ENCODE measurements around the gene RABL6. TPM values are rescaled to one million over a fixed set of nuclear protein-coding genes. Genes with fewer than 3 reads are reported as not detected.

The RABL6 gene
- total RNA-seq, 3 donors from 2014 or later: 38.2 to 51.5 (median 41.3) TPM

DNA sequence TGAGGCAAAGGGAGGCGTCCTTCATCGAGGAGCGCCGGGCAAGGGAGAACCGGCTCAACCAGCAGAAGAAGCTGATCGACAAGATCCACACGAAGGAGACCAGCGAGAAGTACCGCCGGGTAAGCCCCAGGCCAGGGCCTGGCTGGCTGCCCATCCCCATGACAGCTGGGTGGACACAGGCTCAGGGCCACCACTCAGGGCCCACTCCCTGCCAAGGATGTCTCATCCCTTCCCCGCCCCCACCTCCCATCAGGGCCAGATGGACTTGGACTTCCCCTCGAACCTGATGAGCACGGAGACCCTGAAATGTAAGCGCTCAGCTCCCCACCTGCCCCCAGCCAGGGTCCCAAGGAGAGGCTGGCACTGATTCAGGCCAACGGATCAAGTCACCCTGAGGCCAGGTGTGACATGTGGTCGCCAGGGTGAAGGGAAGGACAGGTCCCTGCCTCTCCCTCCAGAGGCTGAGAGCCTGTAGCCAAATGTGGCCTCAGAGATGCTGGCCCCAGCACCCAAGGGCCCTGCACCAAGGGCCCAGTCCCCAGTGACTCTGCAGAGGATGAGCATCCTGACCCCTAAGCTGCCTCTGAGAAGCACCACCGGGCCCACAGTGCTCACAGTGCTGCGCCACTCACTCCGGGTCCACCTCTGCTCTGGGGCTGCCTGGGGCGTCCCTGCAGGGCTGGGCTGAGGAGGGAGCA, 3.1 kb upstream of the RABL6 start:
- Histone ChIP-seq H3K4me3 (no peak overlapping the region), H3K36me3 (no peaks in the 10 kb centered on the region), H3K27ac (peak overlapping the region; percentile 48 to 52), H3K9me3 (no peaks in the 10 kb centered on the region), H3K4me1 (peaks cover 7 to 29% of the 10 kb centered on the region in 2 donors), H3K27me3 (no peaks in the 10 kb centered on the region)
- TF ChIP-seq POLR2A (IDR thresholded peaks at IDR 0.05) (no peak), POLR2AphosphoS5 (IDR thresholded peaks at IDR 0.05) (peak in 1 of 3 donors; percentile 17)
- TF ChIP-seq, protein P1, sequence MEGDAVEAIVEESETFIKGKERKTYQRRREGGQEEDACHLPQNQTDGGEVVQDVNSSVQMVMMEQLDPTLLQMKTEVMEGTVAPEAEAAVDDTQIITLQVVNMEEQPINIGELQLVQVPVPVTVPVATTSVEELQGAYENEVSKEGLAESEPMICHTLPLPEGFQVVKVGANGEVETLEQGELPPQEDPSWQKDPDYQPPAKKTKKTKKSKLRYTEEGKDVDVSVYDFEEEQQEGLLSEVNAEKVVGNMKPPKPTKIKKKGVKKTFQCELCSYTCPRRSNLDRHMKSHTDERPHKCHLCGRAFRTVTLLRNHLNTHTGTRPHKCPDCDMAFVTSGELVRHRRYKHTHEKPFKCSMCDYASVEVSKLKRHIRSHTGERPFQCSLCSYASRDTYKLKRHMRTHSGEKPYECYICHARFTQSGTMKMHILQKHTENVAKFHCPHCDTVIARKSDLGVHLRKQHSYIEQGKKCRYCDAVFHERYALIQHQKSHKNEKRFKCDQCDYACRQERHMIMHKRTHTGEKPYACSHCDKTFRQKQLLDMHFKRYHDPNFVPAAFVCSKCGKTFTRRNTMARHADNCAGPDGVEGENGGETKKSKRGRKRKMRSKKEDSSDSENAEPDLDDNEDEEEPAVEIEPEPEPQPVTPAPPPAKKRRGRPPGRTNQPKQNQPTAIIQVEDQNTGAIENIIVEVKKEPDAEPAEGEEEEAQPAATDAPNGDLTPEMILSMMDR (IDR thresholded peaks at IDR 0.05): no peak
- peak; percentile 60 to 90 for DNase-seq (ENCODE audit: low spot score in 2 of 2)
- intact Hi-C loops (cut with DNase I; ENCODE audit: low total_unique reads): loop anchor here (5.0 kb wide), 1 partner anchor 278 kb away; no protein-coding TSS in a partner anchor

DNA sequence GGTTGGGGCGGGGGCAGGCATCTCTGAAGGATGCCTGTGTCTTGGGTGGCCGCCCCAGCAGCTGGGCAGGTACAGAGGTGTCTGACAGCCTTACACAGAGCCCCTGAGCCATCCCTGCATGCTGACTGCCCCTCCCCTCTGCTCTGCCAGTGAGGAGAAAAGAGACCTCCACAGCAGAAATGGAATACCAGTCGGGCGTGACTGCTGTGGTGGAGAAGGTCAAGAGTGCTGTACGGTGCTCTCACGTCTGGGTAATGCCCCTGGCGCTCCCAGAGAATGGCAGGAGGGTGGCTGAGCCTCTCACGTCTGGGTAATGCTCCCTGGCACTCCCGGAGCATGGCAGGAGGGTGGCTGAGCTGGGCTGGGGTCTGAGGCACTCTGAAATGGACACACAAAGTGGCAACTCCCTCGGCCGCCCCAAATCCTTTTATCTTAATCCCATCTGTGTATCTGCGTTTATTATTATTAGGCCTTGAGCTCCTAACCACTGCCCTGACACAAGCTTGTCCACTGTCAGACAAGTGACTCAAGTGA, 2.5 kb upstream of the RABL6 start:
- Histone ChIP-seq H3K27ac (no peak overlapping the region), H3K4me3 (no peak overlapping the region), H3K4me1 (peaks cover 7 to 28% of the 10 kb centered on the region in 2 donors), H3K36me3 (no peaks in the 10 kb centered on the region), H3K9me3 (no peaks in the 10 kb centered on the region), H3K27me3 (no peaks in the 10 kb centered on the region)
- TF ChIP-seq POLR2AphosphoS5 (IDR thresholded peaks at IDR 0.05): no peak
- TF ChIP-seq, protein P1 (IDR thresholded peaks at IDR 0.05): no peak
- no peak for TF ChIP-seq POLR2A (IDR thresholded peaks at IDR 0.05)
- DNase-seq (ENCODE audit: low spot score in 2 of 2): no peak
- intact Hi-C loops (cut with DNase I; ENCODE audit: low total_unique reads): loop anchor here (5.0 kb wide), 1 partner anchor 277 kb away; no protein-coding TSS in a partner anchor

DNA sequence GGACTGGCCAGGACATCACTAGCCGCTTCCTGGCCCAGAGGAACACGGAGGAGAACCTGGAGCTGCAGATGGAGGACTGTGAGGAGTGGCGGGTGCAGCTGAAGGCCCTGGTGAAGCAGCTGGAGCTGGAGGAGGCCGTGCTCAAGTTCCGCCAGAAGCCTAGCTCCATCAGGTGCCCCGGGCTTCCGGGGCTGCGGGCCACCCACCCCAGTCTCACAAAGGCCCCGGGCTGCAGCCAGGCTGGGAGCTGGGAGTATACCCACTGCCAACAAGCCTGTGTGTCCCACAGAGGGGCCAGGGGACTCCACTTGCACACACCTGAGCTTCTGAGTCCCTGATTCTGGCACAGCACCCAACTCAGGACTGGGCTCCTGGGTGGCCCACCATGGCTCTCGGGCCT, 1.7 kb upstream of the RABL6 start:
- H3K36me3 ChIP-seq: no peaks in the 10 kb centered on the region
- peaks cover 7 to 26% of the 10 kb centered on the region in 2 donors for H3K4me1 ChIP-seq
- intact Hi-C loops (cut with DNase I; ENCODE audit: low total_unique reads): loop anchor here (5.0 kb wide), 1 partner anchor 276 kb away; no protein-coding TSS in a partner anchor
- no peak overlapping the region for H3K27ac ChIP-seq
- H3K4me3 ChIP-seq: peak overlapping the region in 1 of 3 donors; percentile 100
- no peaks in the 10 kb centered on the region for H3K27me3 ChIP-seq
- TF ChIP-seq, protein P1 (IDR thresholded peaks at IDR 0.05): no peak
- TF ChIP-seq POLR2AphosphoS5 (IDR thresholded peaks at IDR 0.05) (no peak), POLR2A (IDR thresholded peaks at IDR 0.05) (no peak)
- no peaks in the 10 kb centered on the region for H3K9me3 ChIP-seq
- DNase-seq (ENCODE audit: low spot score in 2 of 2): no peak

DNA sequence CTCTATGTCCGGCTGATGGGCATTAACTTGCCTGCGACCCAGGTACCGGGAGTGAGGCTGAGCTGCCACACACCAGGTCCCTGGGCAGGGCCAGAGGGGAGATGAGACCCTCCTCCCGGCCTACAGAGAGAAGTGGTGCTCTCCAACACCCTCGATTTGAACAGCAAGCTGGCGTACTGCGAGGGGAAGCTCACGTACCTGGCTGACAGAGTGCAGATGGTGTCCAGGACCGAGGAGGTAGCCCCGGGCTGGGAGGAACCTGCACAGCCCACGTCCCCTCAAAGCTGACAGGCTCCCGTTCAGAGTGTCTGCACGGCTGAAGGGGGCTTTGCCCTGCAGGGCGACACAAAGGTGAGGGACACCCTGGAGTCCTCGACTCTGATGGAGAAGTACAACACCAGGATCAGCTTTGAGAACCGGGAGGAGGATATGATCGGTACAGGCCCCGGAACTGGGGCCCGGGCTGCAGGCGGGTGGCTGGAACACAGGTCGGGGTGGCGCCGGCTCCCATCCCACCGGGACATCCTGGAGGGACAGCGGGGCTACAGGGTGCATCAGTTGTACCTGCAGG, 1.0 kb upstream of the RABL6 start:
- DNase-seq (ENCODE audit: low spot score in 2 of 2): no peak
- H3K4me3 ChIP-seq: peak overlapping the region; percentile 94 to 100 (median 99)
- H3K4me1 ChIP-seq: peaks cover 7 to 26% of the 10 kb centered on the region in 2 donors
- H3K27ac ChIP-seq: peak overlapping the region; percentile 84 to 96
- H3K9me3 ChIP-seq: no peaks in the 10 kb centered on the region
- TF ChIP-seq, protein P1 (IDR thresholded peaks at IDR 0.05): no peak
- TF ChIP-seq POLR2AphosphoS5 (IDR thresholded peaks at IDR 0.05) (no peak), POLR2A (IDR thresholded peaks at IDR 0.05) (no peak)
- H3K36me3 ChIP-seq: no peaks in the 10 kb centered on the region
- intact Hi-C loops (cut with DNase I; ENCODE audit: low total_unique reads): loop anchor here (5.0 kb wide), 1 partner anchor 276 kb away; no protein-coding TSS in a partner anchor
- no peaks in the 10 kb centered on the region for H3K27me3 ChIP-seq

Data from breast epithelium (tissue), 4 donors.